Lung (tissue), 12 donors: Measurements from ENCODE around the gene RGS17. TPM values are rescaled to one million over a fixed set of nuclear protein-coding genes. Genes with fewer than 3 reads are reported as not detected.

ENCODE experiments used
- ATAC-seq: fragments of 200-7000 bp; cut with Tn5 transposase; one replicate; pipeline ENCODE4 v1.9.1; 2020; ENCODE audit warnings: moderate number of reproducible peaks; ENCODE audit not compliant: insufficient read depth, low FRiP score
- DNase-seq, 3 donors: peaks; one replicate each; pipeline ENCODE4 v3.0.0-alpha.2; 2013 to 2017
- H3K27ac ChIP-seq, 2 donors: one replicate each; pipeline ENCODE4 v1.5.1; 2013; ENCODE audit warnings: mild to moderate bottlenecking in 2 of 2, moderate library complexity in 2 of 2, control low read depth in 1 of 2, inconsistent platforms in 1 of 2, low read depth in 1 of 2, low read length in 1 of 2
- H3K27me3 ChIP-seq, 3 donors: one replicate each; pipeline ENCODE4 v1.5.1; 2013; ENCODE audit warnings: low read length in 2 of 3; ENCODE audit not compliant: control insufficient read depth in 3 of 3, insufficient read depth in 3 of 3
- H3K36me3 ChIP-seq, 4 donors: one replicate each; pipeline ENCODE4 v1.5.1; 2013; ENCODE audit warnings: low read length in 4 of 4, mild to moderate bottlenecking in 1 of 4, moderate library complexity in 1 of 4; ENCODE audit not compliant: control insufficient read depth in 4 of 4, insufficient read depth in 4 of 4
- H3K4me1 ChIP-seq, 5 donors: one replicate each; pipeline ENCODE4 v1.5.1; 2013; ENCODE audit warnings: low read length in 5 of 5, mild to moderate bottlenecking in 2 of 5, moderate library complexity in 1 of 5; ENCODE audit not compliant: control insufficient read depth in 5 of 5, insufficient read depth in 5 of 5
- H3K4me3 ChIP-seq: one replicate; pipeline ENCODE4 v1.5.1; 2013; ENCODE audit warnings: mild to moderate bottlenecking, control low read depth, moderate library complexity
- H3K9ac ChIP-seq, 2 donors: one replicate each; pipeline ENCODE4 v1.5.1; 2013; ENCODE audit warnings: low read length in 2 of 2, control low read depth in 1 of 2; ENCODE audit not compliant: insufficient read depth in 1 of 2
- H3K9me3 ChIP-seq, 4 donors: one replicate each; pipeline ENCODE4 v1.5.1; 2013; ENCODE audit warnings: low read length in 3 of 4, mild to moderate bottlenecking in 1 of 4, moderate library complexity in 1 of 4; ENCODE audit not compliant: control insufficient read depth in 4 of 4, insufficient read depth in 3 of 4
- CTCF ChIP-seq: IDR thresholded peaks from 2 replicates; pipeline ENCODE4 v1.5.1; 2012; ENCODE audit warnings: mild to moderate bottlenecking; ENCODE audit errors: control extremely low read depth, extremely low read depth
- WGBS, 2 donors: extraction: QIAGEN DNeasy Blood & Tissue Kit; methylation state at CpG; one replicate each; pipeline ENCODE4 v1.1.7; 2013; 5-methylcytosine and 5-hydroxymethylcytosine counted together
- polyA plus RNA-seq, 2 donors: library from polyadenylated mRNA; stranded (reverse); fragments of 200-250 nt; gene quantifications; one replicate each; pipeline ENCODE4 v1.2.1, GENCODE V29; 2013
- total RNA-seq, 2 donors: library from RNA; depleted of rRNA in 1 of 2; stranded (reverse); fragments of >200 nt in 1 of 2; gene quantifications; one replicate each; pipeline ENCODE4 v1.2.1, GENCODE V29; 2014 to 2021
- donor health status: control.
- donor health status: control.
- donor health status: Bipolar disorder and iron deficiency.
- donor health status: healthy.
- donor health status: DM: yes; HTN: yes; CAD: no.

RGS17 gene
- total and polyA plus RNA-seq, 4 donors, result 0.17 to 1.7 (median 0.41) TPM

GRCh38 chr6:153012856-153013255 lies 118.2 kb downstream of the RGS17 start:
- DNase-seq, result no peak
- Histone ChIP-seq H3K27me3 (no peaks in the 10 kb centered on the region), H3K9me3 (no peaks in the 10 kb centered on the region), H3K27ac (no peak overlapping the region), H3K4me3 (no peak overlapping the region), H3K36me3 (no peaks in the 10 kb centered on the region), H3K4me1 (no peaks in the 10 kb centered on the region), H3K9ac (no peak overlapping the region)
- no peak for ATAC-seq
- 55 to 83% methylated on average over 6 of the region's 6 CpGs for WGBS, 2 donors
- TF ChIP-seq CTCF, result no peak

- DNase-seq, result no peak
- no peak for TF ChIP-seq CTCF
Measured at GRCh38 chr6:153003366-153003690, 127.8 kb downstream of the RGS17 start.

GRCh38 chr6:153002613-153003365 lies 128.3 kb downstream of the RGS17 start, which contains the start of gene MTRF1L:
MTRF1L (minus strand) TSS chr6:153002709; CDS start chr6:153002685, 24 bp downstream.
- DNase-seq (peak; percentile 96 to 98 (median 98)), ATAC-seq (peak; percentile 96)
- H3K36me3 ChIP-seq, result peaks cover 0 to 5% (median 3%) of the 10 kb centered on the region in 4 donors
- H3K27me3 ChIP-seq, result no peaks in the 10 kb centered on the region
- H3K27ac ChIP-seq, result peak within 1 kb of the TSS; percentile 95 to 96
- peak within 1 kb of the TSS; percentile 90 for H3K4me3 ChIP-seq
- H3K9ac ChIP-seq, result peak within 1 kb of the TSS; percentile 86 to 91
- no peak for TF ChIP-seq CTCF
- peaks cover 0 to 28% (median 11%) of the 10 kb centered on the region in 5 donors for H3K4me1 ChIP-seq
- WGBS, 2 donors, result 0 to 1% methylated on average over 52 of the region's 52 CpGs
- H3K9me3 ChIP-seq, result no peaks in the 10 kb centered on the region

More at GRCh38 chr6:153003366-153003690, 127.8 kb downstream of the RGS17 start:
- ATAC-seq, result peak; percentile 2
- 1 to 4% methylated on average over 6 of the region's 6 CpGs for WGBS, 2 donors
- H3K27ac ChIP-seq, result peak overlapping the region; percentile 95 to 96
- H3K4me3 ChIP-seq, result peak overlapping the region; percentile 90
- peaks cover 0 to 28% (median 11%) of the 10 kb centered on the region in 5 donors for H3K4me1 ChIP-seq
- H3K36me3 ChIP-seq, result peaks cover 0 to 4% (median 3%) of the 10 kb centered on the region in 4 donors
- H3K9me3 ChIP-seq, result no peaks in the 10 kb centered on the region
- H3K27me3 ChIP-seq, result no peaks in the 10 kb centered on the region
- H3K9ac ChIP-seq, result peak overlapping the region; percentile 66 to 81
